NB4 (cell line): Measurements from ENCODE around the gene PRSS36.
"Not testable (repeated sequence)": the region's sequence is repeated elsewhere in the genome, so short reads cannot be mapped to it uniquely, and the experiment has no call there.

Experiments
- DNase-seq: peaks from one replicate; pipeline ENCODE4 v3.0.0; 2010; ENCODE audit warnings: low read depth
- H3K4me3 ChIP-seq: one replicate; pipeline ENCODE4 v1.5.1; 2011; ENCODE audit warnings: mild to moderate bottlenecking, low read depth, low read length, moderate library complexity
- CTCF ChIP-seq: IDR thresholded peaks from one replicate; pipeline ENCODE4 v1.5.1; 2012; ENCODE audit warnings: low read depth, low read length
- MAX ChIP-seq: IDR thresholded peaks from 2 replicates; pipeline ENCODE4 v1.6.1; 2011; ENCODE audit warnings: low read depth, low read length
- MYC ChIP-seq: IDR thresholded peaks from 2 replicates; pipeline ENCODE4 v1.6.1; 2011; ENCODE audit warnings: low read depth, low read length
- POLR2A ChIP-seq: IDR thresholded peaks from 2 replicates; pipeline ENCODE4 v1.6.1; 2011; ENCODE audit warnings: mild to moderate bottlenecking; ENCODE audit not compliant: insufficient read length; ENCODE audit errors: extremely low read depth

The PRSS36 gene

DNA sequence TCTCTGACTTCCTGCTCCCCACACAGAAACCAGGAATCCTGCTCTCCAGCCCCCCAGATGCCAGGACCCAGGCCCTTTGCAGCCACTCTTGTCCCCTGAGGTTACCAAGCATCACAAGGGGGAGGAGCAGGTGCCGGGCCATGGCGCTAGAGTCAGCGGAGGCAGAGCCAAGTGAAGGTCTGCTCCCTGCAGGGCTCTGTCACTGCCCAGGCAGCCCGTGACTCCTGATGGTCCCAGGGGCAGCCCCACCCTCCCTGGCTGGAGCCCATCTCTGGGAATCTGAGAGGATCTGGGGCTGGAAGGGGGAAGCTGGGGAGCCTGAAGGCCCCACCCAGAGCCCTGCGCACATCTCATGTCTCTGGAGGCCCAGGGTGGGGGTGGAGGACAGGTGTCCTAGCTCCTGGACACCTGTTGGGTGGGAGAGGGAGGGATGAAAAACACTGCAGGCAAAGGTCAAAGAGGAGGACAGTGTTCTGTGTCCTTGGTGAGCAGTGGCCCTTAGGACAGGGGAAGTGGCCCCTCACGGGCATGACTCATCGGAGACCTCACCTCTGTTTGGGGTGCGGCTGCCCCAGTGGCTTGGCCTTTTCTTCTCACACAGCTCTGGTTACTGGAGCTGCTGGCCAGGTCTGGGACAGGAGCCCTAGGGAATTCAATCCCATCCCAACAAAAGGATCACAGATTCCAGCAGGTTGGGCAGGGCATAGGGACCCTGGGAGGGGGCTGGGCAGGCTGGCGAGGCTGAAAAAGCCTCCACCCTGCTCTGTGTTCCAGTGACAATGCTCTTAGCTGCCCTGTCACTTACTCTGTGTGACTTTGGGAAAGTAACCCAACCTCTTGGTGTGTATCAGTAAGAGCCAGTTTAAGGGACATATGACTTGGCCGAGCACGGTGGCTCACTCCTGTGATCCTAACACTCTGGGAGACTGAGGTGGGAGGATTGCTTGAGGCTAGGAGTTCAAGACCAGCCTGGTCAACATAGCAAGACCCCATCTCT lies at the start of gene PRSS36:
Gene PRSS36, minus strand, starts transcription at position 173 of the 997 bp plus-strand sequence. Its CDS starts 31 bp downstream, at position 142.
- DNase-seq = no peak
- no peak within 1 kb of the TSS for H3K4me3 ChIP-seq
- TF ChIP-seq POLR2A (no peak), CTCF (no peak), MYC (no peak), MAX (no peak)

DNA sequence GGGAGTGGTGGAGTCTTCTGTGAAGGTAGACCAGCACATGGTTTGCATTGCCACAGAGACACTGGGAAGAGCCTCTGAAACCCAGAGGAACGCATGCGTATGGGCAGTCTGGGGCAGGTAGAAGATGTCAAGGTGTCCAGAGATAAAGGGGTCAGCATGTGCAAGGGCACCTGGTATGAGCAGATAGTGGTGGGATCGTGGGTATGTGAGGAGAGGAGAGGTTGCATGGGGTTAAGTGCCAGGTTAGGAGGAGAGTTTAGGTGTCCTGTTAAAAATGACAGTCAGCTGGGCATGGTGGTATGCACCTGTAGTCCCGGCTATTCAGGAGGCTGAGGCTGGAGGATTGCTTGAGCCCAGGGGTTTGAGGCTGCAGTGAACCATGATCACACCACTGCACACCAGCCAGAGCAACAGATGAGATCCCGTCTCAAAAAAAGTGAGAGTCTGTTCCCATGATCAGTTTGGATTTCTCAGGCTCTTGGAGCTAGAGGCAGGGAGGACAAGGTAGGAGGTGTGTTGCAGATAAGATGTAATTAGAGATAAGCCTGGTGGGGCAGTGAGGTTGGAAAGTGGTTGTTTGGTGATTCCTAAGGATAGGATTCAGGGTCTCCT lies 49.7 kb upstream of the PRSS36 start:
- DNase-seq = no peak
- TF ChIP-seq MAX (no peak), CTCF (no peak), POLR2A (no peak), MYC (no peak)
- H3K4me3 ChIP-seq = no peak overlapping the region

DNA sequence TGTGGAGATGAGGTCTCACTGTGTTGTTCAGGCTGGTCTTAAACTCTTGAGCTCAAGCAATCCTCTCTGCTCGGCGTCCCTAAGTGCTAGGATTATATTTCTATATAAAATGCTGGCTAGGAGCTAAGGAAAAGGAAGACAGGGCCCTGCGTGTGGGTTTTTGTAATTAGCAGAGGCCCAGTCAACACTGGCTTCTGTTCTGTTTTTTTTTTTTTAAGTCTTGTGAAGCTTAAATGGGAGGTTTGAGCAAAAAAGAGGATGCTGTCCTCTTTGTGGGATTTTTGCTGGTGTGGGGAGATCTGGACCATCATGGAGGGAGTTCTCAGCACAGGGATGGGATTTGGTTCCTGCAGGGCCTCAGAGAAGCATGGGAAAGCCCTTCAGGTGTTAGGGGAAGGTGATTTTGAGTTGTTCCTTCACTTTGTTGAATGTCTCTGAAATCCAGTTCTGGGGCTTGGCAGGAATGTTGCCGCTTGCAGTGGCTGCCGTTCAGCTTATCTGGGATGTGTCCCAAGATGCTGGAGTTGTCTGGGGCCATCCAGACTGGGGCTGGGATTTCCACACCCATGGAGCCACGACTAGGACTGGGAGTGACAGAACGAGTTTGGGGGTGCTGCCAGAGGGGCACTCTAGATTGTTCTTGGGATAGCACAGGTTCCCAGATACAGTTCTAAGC lies 48.5 kb upstream of the PRSS36 start:
- no peak for TF ChIP-seq MYC
- no peak for TF ChIP-seq CTCF
- no peak for TF ChIP-seq MAX
- no peak for TF ChIP-seq POLR2A
- no peak for DNase-seq
- H3K4me3 ChIP-seq = no peak overlapping the region

- peak; percentile 58 for DNase-seq
- H3K4me3 ChIP-seq = no peak overlapping the region
- no peak for TF ChIP-seq POLR2A
- TF ChIP-seq MAX = no peak
- no peak for TF ChIP-seq MYC
- TF ChIP-seq CTCF = no peak
These were observed 46.6 kb upstream of the PRSS36 start for GRCh38 chr16:31196324-31197088.

DNA sequence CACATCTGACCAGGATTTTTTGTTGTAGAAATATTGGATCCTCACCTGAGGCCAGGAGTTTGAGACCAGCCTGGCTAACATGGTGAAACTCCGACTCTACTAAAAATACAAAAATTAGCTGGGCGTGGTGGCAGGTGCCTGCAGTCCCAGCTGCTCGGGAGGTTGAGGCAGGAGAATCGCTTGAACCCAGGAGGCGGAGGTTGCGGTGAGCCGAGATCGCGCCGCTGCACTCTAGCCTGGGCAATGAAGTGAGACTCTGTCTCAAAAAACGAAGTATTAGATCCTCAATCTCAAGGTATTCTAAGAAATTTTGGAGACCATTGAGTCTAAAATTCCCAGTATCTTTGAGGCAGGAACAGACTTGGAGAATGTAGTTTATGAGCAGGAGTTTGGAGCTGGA lies 46.0 kb upstream of the PRSS36 start:
- not testable (repeated sequence) for H3K4me3 ChIP-seq, DNase-seq
